ENCODE results near the gene USP47. TPM values are rescaled to one million over a fixed set of nuclear protein-coding genes. Genes with fewer than 3 reads are reported as not detected.

The USP47 gene
- total RNA-seq, 1 donor, result 72.7 TPM

DNA sequence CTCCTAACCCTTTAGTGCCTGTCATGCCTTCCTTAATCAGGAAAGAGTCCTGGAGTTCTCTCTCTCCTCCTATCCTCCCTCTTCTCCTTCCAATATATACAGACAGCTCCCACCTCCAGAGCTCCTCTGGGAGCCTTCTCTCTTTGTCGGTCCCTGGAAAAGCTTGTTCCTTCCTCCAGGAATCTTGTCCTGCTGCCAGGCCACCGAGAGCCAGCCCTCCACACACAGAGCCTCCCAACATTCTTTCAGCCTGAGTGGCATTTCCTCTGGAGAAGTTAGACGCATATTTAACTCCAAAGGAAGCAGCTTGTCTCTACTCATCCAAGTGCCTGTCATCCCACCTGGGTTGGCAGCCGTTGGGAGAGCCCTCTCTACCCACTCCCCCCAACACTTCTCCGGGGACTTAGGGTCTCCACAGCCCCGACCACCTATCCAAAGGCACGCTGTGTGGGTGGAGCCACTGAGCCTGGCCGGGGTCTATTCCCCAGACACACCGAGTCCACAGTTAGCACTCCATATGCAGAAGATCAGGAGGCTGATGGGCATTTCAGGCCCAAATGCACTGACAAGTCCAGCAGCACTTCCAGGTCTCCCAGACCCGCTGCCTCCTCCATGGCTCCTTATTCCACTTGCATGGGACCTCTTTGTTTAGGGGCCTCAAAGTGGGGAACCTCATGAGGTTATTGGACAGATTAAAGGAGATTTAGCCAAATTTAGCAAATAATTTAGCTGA is 135.6 kb downstream of the USP47 start:
- Histone ChIP-seq H3K9me3 (ENCODE audit: low read depth, low read length) (no peaks in the 10 kb centered on the region), H3K36me3 (ENCODE audit: insufficient read depth, low read length) (no peaks in the 10 kb centered on the region), H2AFZ (ENCODE audit: low read length) (no peak overlapping the region), H3K27me3 (ENCODE audit: insufficient read depth, low read length) (no peaks in the 10 kb centered on the region), H4K20me1 (ENCODE audit: insufficient read depth, low read length) (no peaks in the 10 kb centered on the region), H3K4me1 (ENCODE audit: insufficient read depth, low read length) (peaks cover 58% of the 10 kb centered on the region), H3K4me3 (ENCODE audit: insufficient read depth, low read length) (peak overlapping the region; percentile 8), H3K4me2 (ENCODE audit: insufficient read depth, low read length) (peak overlapping the region; percentile 67), H3K79me2 (ENCODE audit: insufficient read depth, low read length) (no peaks in the 10 kb centered on the region), H3K27ac (ENCODE audit: low read depth, low read length) (peak overlapping the region; percentile 69)
- peak; percentile 96 for DNase-seq (ENCODE audit: insufficient read length, low spot score, missing footprints)
- no peak for TF ChIP-seq CTCF (IDR thresholded peaks at IDR 0.05; ENCODE audit: extremely low read depth, low read depth, low read length)

- H3K4me3 ChIP-seq (ENCODE audit: insufficient read depth, low read length), result no peak overlapping the region
- no peak for DNase-seq (ENCODE audit: insufficient read length, low spot score, missing footprints)
- H3K4me2 ChIP-seq (ENCODE audit: insufficient read depth, low read length), result no peak overlapping the region
- no peaks in the 10 kb centered on the region for H3K27me3 ChIP-seq (ENCODE audit: insufficient read depth, low read length)
- H3K36me3 ChIP-seq (ENCODE audit: insufficient read depth, low read length), result no peaks in the 10 kb centered on the region
- H2AFZ ChIP-seq (ENCODE audit: low read length), result no peak overlapping the region
- H3K9me3 ChIP-seq (ENCODE audit: low read depth, low read length), result no peaks in the 10 kb centered on the region
- TF ChIP-seq CTCF (IDR thresholded peaks at IDR 0.05; ENCODE audit: extremely low read depth, low read depth, low read length), result no peak
- H3K79me2 ChIP-seq (ENCODE audit: insufficient read depth, low read length), result no peaks in the 10 kb centered on the region
- peaks cover 63% of the 10 kb centered on the region for H3K4me1 ChIP-seq (ENCODE audit: insufficient read depth, low read length)
- H4K20me1 ChIP-seq (ENCODE audit: insufficient read depth, low read length), result no peaks in the 10 kb centered on the region
- H3K27ac ChIP-seq (ENCODE audit: low read depth, low read length), result peak overlapping the region; percentile 69
Measured at GRCh38 chr11:11978098-11978637, 136.4 kb downstream of the USP47 start.

- H3K4me3 ChIP-seq (ENCODE audit: insufficient read depth, low read length), result no peak overlapping the region
- no peaks in the 10 kb centered on the region for H4K20me1 ChIP-seq (ENCODE audit: insufficient read depth, low read length)
- DNase-seq (ENCODE audit: insufficient read length, low spot score, missing footprints), result no peak
- no peak overlapping the region for H3K4me2 ChIP-seq (ENCODE audit: insufficient read depth, low read length)
- peaks cover 63% of the 10 kb centered on the region for H3K4me1 ChIP-seq (ENCODE audit: insufficient read depth, low read length)
- peak overlapping the region; percentile 72 for H2AFZ ChIP-seq (ENCODE audit: low read length)
- H3K9me3 ChIP-seq (ENCODE audit: low read depth, low read length), result no peaks in the 10 kb centered on the region
- H3K79me2 ChIP-seq (ENCODE audit: insufficient read depth, low read length), result no peaks in the 10 kb centered on the region
- TF ChIP-seq CTCF (IDR thresholded peaks at IDR 0.05; ENCODE audit: extremely low read depth, low read depth, low read length), result no peak
- no peaks in the 10 kb centered on the region for H3K27me3 ChIP-seq (ENCODE audit: insufficient read depth, low read length)
- peak overlapping the region; percentile 78 for H3K27ac ChIP-seq (ENCODE audit: low read depth, low read length)
- no peaks in the 10 kb centered on the region for H3K36me3 ChIP-seq (ENCODE audit: insufficient read depth, low read length)
Measured at GRCh38 chr11:11978792-11979487, 137.2 kb downstream of the USP47 start.
